Measurements from ENCODE around the gene DBNDD2. TPM values are rescaled to one million over a fixed set of nuclear protein-coding genes. Genes with fewer than 3 reads are reported as not detected.

DBNDD2 gene
- total RNA-seq, 1 experiment from 2014 or later: 58.7 TPM

DNA sequence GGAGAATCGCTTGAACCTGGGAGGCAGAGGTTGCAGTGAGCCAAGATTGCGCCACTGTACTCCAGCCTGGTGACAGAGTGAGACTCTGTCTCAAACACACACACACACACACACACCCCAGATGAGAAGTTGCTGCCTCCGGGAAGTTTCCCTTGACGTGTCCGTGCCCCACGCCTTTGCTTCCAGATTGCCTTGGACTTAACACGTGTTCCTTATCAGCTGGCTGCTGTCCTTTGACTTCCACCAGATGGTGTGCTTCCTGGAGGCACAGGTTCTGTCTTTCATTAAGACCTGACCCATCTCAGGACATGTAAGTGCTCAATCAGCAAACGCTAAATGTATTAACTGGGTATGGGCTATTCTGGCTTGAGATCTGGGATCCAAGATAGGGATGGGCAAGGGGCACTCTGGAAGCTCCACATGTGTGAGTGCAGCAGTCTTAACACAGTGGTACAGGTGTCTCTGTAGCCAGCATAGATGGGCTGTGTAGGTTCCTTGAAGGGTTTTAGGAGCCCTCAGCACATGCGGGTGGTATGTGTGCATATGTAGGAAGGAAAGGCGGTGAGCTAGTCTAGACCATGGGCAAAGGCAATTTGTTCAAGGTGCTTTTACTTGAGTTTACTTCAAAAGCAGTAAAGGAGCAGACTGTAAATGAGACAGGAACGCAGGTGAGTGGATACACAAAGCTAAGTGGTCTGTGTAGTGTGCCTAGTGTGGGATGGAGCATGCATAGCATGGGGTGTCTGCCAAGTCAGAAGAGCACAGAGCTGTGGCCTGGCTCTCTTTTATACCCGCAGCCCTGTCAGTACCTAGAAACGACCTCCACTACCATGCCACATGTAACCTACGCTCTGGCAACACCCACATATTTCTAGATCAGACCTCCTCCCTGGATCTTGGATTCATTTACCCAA, 19.4 kb downstream of the DBNDD2 start (continued):
- TF ChIP-seq CBFB (CRISPR knock-in tag; IDR thresholded peaks at IDR 0.05; ENCODE audit: low read depth) (no peak), TEAD1 (CRISPR knock-in tag; IDR thresholded peaks at IDR 0.05) (no peak)

DNA sequence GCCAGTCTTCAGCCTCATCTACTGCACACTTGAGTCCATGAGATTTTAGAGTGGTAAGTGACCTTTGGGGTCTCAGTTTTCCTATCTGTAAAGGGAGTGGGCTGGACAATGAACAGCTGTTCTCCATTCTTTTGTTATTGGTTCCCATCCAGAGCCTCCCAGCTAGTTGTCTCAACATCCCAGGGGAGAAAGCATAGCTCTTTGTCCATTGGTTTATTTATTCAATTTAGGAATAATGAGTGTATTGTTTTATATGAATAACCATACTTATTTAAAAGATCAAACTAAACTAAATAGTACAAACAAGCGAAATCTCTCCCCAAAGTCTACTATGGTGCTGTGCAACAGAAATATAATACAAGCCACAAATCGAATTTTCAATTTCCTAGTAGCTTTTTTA, 21.5 kb downstream of the DBNDD2 start:
- H3K4me3 Mint-ChIP-seq: no peak overlapping the region
- no peaks in the 10 kb centered on the region for H3K27me3 Mint-ChIP-seq (ENCODE audit: low read depth)
- POLR2A ChIA-PET: interaction anchor here (1.0 kb wide), 1 partner anchor 14 kb away, joined by 3 read pairs; the partner anchor contains the start of gene PIGT
- no peaks in the 10 kb centered on the region for H3K9me3 Mint-ChIP-seq
- no peak overlapping the region for H3K27ac Mint-ChIP-seq
- no peak for TF ChIP-seq SOX15 (CRISPR knock-in tag; IDR thresholded peaks at IDR 0.05)
- ATAC-seq (no peak), DNase-seq (ENCODE audit: low spot score) (no peak)
- H3K36me3 Mint-ChIP-seq: peaks cover 14% of the 10 kb centered on the region
- CTCF ChIA-PET: interaction anchor here (1.5 to 5.1 kb wide), 2 partner anchors 56 to 66 kb away, joined by 5 to 18 read pairs; partner anchors contain the start of gene SYS1
- H3K4me1 Mint-ChIP-seq: no peaks in the 10 kb centered on the region; the same call in 1 of the 2 replicates

DNA sequence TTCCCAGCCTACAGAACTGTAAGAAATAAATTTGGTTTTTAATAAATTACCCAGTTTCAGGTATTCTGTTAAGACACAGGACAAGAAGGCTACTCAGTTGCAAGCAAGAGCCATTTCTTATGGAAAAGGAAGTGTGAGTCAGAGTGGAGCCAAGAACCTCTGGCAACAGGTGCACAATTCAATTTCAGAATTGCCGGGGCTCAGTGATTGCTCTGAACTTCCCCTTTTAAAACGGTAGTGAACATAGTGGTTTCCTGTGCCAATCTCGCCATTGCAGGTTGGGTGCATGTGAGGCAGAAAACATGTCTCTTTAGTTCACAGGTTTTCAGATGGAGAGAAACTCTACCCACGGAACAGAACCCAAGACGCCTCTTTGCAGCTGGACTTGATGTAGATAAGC, 24.2 kb downstream of the DBNDD2 start:
- Mint-ChIP-seq H3K4me3 (no peak overlapping the region), H3K9me3 (no peaks in the 10 kb centered on the region), H3K36me3 (peaks cover 6% of the 10 kb centered on the region), H3K27me3 (ENCODE audit: low read depth) (peaks cover 5% of the 10 kb centered on the region; the same call in 1 of the 2 replicates), H3K4me1 (peaks cover 2% of the 10 kb centered on the region; the same call in 1 of the 2 replicates), H3K27ac (no peak overlapping the region)
- ATAC-seq (no peak), DNase-seq (ENCODE audit: low spot score) (no peak)
- CTCF ChIA-PET: no interaction called here
- TF ChIP-seq CDX4 (CRISPR knock-in tag; IDR thresholded peaks at IDR 0.05; ENCODE audit: borderline replicate concordance) (no peak), CREB1 (CRISPR knock-in tag; IDR thresholded peaks at IDR 0.05) (no peak), ATF2 (CRISPR knock-in tag; IDR thresholded peaks at IDR 0.05; ENCODE audit: borderline replicate concordance, low read depth) (no peak), ATF3 (CRISPR knock-in tag; conservative IDR thresholded peaks at IDR 0.05) (no peak), TEAD4 (CRISPR knock-in tag; IDR thresholded peaks at IDR 0.05) (no peak), ATF6 (CRISPR knock-in tag; IDR thresholded peaks at IDR 0.05) (no peak)
- TF ChIP-seq, protein P1, sequence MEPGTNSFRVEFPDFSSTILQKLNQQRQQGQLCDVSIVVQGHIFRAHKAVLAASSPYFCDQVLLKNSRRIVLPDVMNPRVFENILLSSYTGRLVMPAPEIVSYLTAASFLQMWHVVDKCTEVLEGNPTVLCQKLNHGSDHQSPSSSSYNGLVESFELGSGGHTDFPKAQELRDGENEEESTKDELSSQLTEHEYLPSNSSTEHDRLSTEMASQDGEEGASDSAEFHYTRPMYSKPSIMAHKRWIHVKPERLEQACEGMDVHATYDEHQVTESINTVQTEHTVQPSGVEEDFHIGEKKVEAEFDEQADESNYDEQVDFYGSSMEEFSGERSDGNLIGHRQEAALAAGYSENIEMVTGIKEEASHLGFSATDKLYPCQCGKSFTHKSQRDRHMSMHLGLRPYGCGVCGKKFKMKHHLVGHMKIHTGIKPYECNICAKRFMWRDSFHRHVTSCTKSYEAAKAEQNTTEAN (CRISPR knock-in tag; IDR thresholded peaks at IDR 0.05): no peak
- POLR2A ChIA-PET: no interaction called here

GRCh38 chr20:45433316-45433715, 25.2 kb downstream of the DBNDD2 start:
- H3K27me3 Mint-ChIP-seq (ENCODE audit: low read depth): peaks cover 5% of the 10 kb centered on the region; the same call in 1 of the 2 replicates
- peaks cover 6% of the 10 kb centered on the region for H3K36me3 Mint-ChIP-seq
- no peak for DNase-seq (ENCODE audit: low spot score)
- CTCF ChIA-PET: interaction anchor here (1.0 to 5.1 kb wide), 2 partner anchors 61 to 64 kb away, joined by 3 to 164 read pairs; no protein-coding TSS in a partner anchor
- no peak for ATAC-seq
- peaks cover 2% of the 10 kb centered on the region; the same call in 1 of the 2 replicates for H3K4me1 Mint-ChIP-seq
- POLR2A ChIA-PET: no interaction called here
- H3K27ac Mint-ChIP-seq: no peak overlapping the region
- H3K4me3 Mint-ChIP-seq: no peak overlapping the region
- H3K9me3 Mint-ChIP-seq: no peaks in the 10 kb centered on the region
- no peak for TF ChIP-seq PREB (CRISPR knock-in tag; IDR thresholded peaks at IDR 0.05; ENCODE audit: borderline replicate concordance)
- no peak for TF ChIP-seq ARID4B (CRISPR knock-in tag; IDR thresholded peaks at IDR 0.05; ENCODE audit: borderline replicate concordance)
- TF ChIP-seq IRF2 (CRISPR knock-in tag; IDR thresholded peaks at IDR 0.05; ENCODE audit: borderline replicate concordance, low read depth): no peak
